Right lobe of liver (tissue), 4 donors: Measurements from ENCODE around the gene SAMD8.

Experiments
- CTCF ChIP-seq, 4 donors: fragments of 200-600 bp in 3 of 4; fragments of 450-650 bp in 1 of 4; IDR thresholded peaks; one replicate each; pipeline versions ENCODE4 v1.5.1 to v1.8.0; 2016 to 2022; ENCODE audit warnings: antibody characterized with exemption in 4 of 4, mild to moderate bottlenecking in 2 of 4
- POLR2A ChIP-seq: fragments of 450-650 bp; IDR thresholded peaks from one replicate; pipeline ENCODE4 v1.6.1; 2017; ENCODE audit warnings: antibody characterized with exemption, mild to moderate bottlenecking
- donor health status: DM: no; HTN: no; CAD: no.
- donor health status: DM: no; HTN: no; CAD: no.
- donor health status: DM: no; HTN: yes; CAD: no.

GRCh38 chr10:75166623-75166972 is 55.1 kb downstream of the SAMD8 start:
- TF ChIP-seq CTCF (IDR thresholded peaks at IDR 0.05) (no peak), POLR2A (no peak)
